Measurements from ENCODE around the gene COLGALT1.
A peak's percentile ranks its signal among the peaks of the same experiment; 100 is the strongest.
"Not testable (repeated sequence)": the region's sequence is repeated elsewhere in the genome, so short reads cannot be mapped to it uniquely, and the experiment has no call there.

The COLGALT1 gene

GRCh38 chr19:17555480-17555928, at the start of gene COLGALT1:
COLGALT1 (plus strand) TSS chr19:17555649; CDS start chr19:17555714, 65 bp downstream.
- FAIRE-seq: peak; percentile 59

GRCh38 chr19:17506745-17507144, 48.7 kb upstream of the COLGALT1 start:
- FAIRE-seq: no peak

- not testable (repeated sequence) for FAIRE-seq
These were observed 46.9 kb upstream of the COLGALT1 start for GRCh38 chr19:17508558-17508933.

GRCh38 chr19:17510220-17510993, 45.0 kb upstream of the COLGALT1 start:
- FAIRE-seq: no peak

GRCh38 chr19:17511724-17512573, 43.5 kb upstream of the COLGALT1 start:
- no peak for FAIRE-seq

- FAIRE-seq: no peak
These were observed 42.9 kb upstream of the COLGALT1 start for GRCh38 chr19:17512574-17512939.

GRCh38 chr19:17515408-17516149, 39.9 kb upstream of the COLGALT1 start:
- FAIRE-seq: no peak

GRCh38 chr19:17517898-17518297, 37.6 kb upstream of the COLGALT1 start:
- FAIRE-seq: no peak

DNA sequence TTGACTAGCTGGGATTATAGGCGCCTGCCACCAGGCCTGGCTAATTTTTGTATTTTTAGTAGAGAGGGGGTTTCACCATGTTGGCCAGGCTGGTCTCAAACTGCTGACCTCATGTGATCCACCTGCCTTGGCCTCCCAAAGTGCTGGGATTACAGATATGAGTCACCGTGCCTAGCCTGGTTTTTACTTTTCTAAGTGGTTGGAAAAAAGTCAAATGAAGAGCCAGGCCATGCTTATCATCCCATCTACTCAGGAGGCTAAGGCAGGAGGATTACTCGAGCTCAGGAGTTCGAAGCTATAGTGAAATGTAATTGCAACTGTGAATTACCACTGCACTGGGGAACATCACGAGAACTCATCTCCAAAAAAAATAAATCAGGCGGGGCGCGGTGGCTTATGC, 36.8 kb upstream of the COLGALT1 start:
- FAIRE-seq: not testable (repeated sequence)

DNA sequence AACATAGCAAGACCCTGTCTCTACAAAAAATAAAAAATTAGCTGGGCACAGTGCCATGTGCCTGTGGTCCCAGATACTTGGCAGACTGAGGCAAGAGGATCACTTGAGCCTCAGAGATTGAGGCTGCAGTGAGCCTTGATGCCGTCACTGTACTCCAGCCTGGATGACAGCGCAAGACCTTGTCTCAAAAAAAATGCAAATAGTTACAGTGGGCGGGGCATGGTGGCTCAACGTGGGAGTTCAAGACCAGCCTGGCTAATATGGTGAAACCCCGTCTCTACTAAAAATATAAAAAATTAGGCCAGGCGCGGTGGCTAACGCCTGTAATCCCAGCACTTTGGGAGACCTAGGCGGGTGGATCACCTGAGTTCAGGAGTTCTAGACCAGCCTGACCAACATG, 35.5 kb upstream of the COLGALT1 start:
- FAIRE-seq: no peak

DNA sequence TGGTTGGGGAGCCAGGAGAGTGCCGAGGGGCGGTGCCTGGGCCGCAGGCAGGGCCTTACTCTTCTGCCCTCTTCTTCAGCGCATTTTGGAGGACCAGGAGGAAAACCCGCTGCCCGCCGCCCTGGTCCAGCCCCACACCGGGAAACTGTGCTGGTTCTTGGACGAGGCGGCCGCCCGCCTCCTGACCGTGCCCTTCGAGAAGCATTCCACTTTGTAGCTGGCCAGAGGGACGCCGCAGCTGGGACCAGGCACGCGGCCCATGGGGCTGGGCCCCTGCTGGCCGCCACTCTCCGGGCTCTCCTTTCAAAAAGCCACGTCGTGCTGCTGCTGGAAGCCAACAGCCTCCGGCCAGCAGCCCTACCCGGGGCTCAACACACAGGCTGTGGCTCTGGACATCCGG, 34.6 kb upstream of the COLGALT1 start:
- no peak for FAIRE-seq

- no peak for FAIRE-seq
These were observed 32.2 kb upstream of the COLGALT1 start for GRCh38 chr19:17522988-17523872.

DNA sequence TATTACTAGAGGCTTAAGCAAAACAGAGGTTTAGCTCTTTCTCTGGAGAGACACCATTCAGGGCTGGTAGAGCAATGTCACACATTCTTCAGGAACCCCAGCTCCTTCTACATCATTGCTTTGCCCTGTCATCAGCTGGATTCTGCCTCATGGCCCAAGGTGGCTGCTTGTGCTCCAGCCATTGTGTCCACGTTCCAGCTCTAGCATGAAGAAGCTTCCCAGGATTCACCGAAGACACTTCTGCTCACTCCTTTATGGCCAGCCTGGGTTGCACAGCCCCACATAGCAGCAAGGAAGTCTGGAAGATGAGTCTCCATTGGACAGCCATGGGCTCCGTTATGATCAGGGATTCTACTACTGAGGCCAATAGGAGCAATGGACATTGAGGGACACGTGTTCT, 30.8 kb upstream of the COLGALT1 start:
- no peak for FAIRE-seq

DNA sequence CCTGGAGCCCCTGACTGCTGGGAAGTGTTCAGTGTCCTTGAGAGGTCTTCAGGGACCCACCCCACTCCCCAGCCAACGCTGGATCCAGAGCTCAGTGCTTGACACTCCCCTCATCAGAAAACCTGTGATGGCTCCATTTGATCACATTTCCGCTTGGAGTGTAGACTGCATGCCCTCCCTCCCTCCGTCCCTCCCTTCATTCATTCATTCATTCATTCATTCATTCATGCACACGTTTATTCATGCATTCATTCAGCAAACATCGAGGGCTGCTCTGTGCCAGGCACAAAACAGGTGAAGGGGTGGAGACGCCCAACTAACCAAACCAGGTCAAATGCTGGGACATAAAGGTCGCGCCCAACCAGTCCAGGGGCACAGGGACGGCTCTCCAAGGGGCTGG, 30.3 kb upstream of the COLGALT1 start:
- FAIRE-seq: no peak

GRCh38 chr19:17526922-17527321, 28.5 kb upstream of the COLGALT1 start:
- FAIRE-seq: no peak

- FAIRE-seq: no peak
These were observed 28.1 kb upstream of the COLGALT1 start for GRCh38 chr19:17527326-17527725.

GRCh38 chr19:17528610-17529009, 26.8 kb upstream of the COLGALT1 start:
- FAIRE-seq: no peak

- FAIRE-seq: no peak
These were observed 25.9 kb upstream of the COLGALT1 start for GRCh38 chr19:17529239-17530158.

GRCh38 chr19:17530586-17530985, 24.9 kb upstream of the COLGALT1 start:
- no peak for FAIRE-seq

DNA sequence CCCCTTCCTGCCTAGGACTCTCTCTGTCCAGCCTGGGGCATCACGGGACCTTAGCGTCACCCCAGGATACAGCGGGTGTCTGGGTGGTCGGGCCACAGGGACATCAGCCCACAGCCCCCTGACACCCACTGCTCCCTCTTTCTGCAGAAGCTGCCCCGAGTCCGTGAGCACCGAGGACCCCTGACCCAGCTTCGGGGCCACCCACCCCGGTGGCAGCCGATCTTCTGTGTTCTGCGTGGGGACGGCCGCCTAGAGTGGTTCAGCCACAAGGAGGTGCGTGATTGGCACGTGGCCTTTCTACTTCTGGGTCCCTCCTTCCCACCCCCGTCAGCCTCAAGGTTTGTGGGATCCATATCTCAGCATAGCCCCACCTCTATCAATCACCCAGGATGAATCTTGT, 23.3 kb upstream of the COLGALT1 start:
- no peak for FAIRE-seq

GRCh38 chr19:17532557-17532956, 22.9 kb upstream of the COLGALT1 start:
- no peak for FAIRE-seq

All from TTC549 (cell line).